HepG2 (cell line): Measurements from ENCODE around the gene INAFM1. TPM values are rescaled to one million over a fixed set of nuclear protein-coding genes. Genes with fewer than 3 reads are reported as not detected.
A peak's percentile ranks its signal among the peaks of the same experiment; 100 is the strongest.

Source experiments
- HIVEP1 ChIP-seq: sonication (generic); formaldehyde crosslinking; IDR thresholded peaks from 2 replicates; pipeline ENCODE4 v1.4.0; 2020; ENCODE audit warnings: mild to moderate bottlenecking, missing genetic modification reagents
- HOXA3 ChIP-seq: sonication (generic); formaldehyde crosslinking; IDR thresholded peaks from 2 replicates; pipeline ENCODE4 v1.5.0; 2020; ENCODE audit warnings: missing genetic modification reagents
- IRF2 ChIP-seq: IDR thresholded peaks from 2 replicates; pipeline ENCODE4 v1.6.1; 2018; ENCODE audit warnings: missing genetic modification reagents, missing compliant biosample characterization
- KLF12 ChIP-seq: sonication (generic); formaldehyde crosslinking; IDR thresholded peaks from 2 replicates; pipeline ENCODE4 v1.4.0; 2020; ENCODE audit warnings: missing genetic modification reagents, borderline replicate concordance
- MBNL3 ChIP-seq: fragments of 250-450 bp; sonication (Bioruptor Pico); conservative IDR thresholded peaks from 2 replicates; pipeline ENCODE4 v1.8.0; 2022; ENCODE audit warnings: mild to moderate bottlenecking, inconsistent platforms
- MEF2D ChIP-seq: sonication (generic); formaldehyde crosslinking; IDR thresholded peaks from 2 replicates; pipeline ENCODE4 v1.5.1; 2020; ENCODE audit warnings: mild to moderate bottlenecking, missing genetic modification reagents
- PLRG1 ChIP-seq: fragments of 450-650 bp; conservative IDR thresholded peaks from 2 replicates; pipeline ENCODE4 v1.6.1; 2016
- POLR2AphosphoS2 ChIP-seq: IDR thresholded peaks from 2 replicates; pipeline ENCODE4 v1.6.1; 2011; ENCODE audit warnings: low read depth, low read length, improper control_type of control experiment
- RAD21 ChIP-seq: fragments of 450-650 bp; formaldehyde crosslinking; IDR thresholded peaks from 2 replicates; pipeline ENCODE4 v1.5.0; 2020; ENCODE audit warnings: mild to moderate bottlenecking
- RBM39 ChIP-seq: fragments of 200-400 bp; formaldehyde crosslinking; IDR thresholded peaks from one replicate; pipeline ENCODE4 v1.6.1; 2018; ENCODE audit warnings: antibody characterized with exemption, mild to moderate bottlenecking, low read depth, low read length; ENCODE audit not compliant: poor library complexity, severe bottlenecking
- RCOR2 ChIP-seq: IDR thresholded peaks from 2 replicates; pipeline ENCODE4 v1.6.1; 2016; ENCODE audit warnings: missing biosample characterization, missing genetic modification reagents
- RFX5 ChIP-seq: IDR thresholded peaks from 2 replicates; pipeline ENCODE4 v1.6.1; 2011; ENCODE audit warnings: low read depth, low read length, improper control_type of control experiment
- SOX6 ChIP-seq, 2 experiments: fragments of 450-650 bp in 1 of 2; sonication (generic) in 1 of 2; formaldehyde crosslinking in 1 of 2; IDR thresholded peaks; 2 replicates each; pipeline versions ENCODE4 v1.4.0 to v1.6.1; 2017 to 2020; ENCODE audit warnings: antibody characterized with exemption in 1 of 2, mild to moderate bottlenecking in 1 of 2, missing genetic modification reagents in 1 of 2
- YY1 ChIP-seq: IDR thresholded peaks from 2 replicates; pipeline ENCODE4 v1.6.1; 2011; ENCODE audit warnings: low read length, low read depth, moderate library complexity, mild to moderate bottlenecking; ENCODE audit not compliant: insufficient read depth, insufficient replicate concordance
- ZFX ChIP-seq: sonication (generic); formaldehyde crosslinking; IDR thresholded peaks from 2 replicates; pipeline ENCODE4 v1.4.0; 2020; ENCODE audit warnings: mild to moderate bottlenecking, low read depth, missing genetic modification reagents, moderate library complexity
- ZNF367 ChIP-seq: sonication (generic); formaldehyde crosslinking; IDR thresholded peaks from 2 replicates; pipeline ENCODE4 v1.4.0; 2020; ENCODE audit warnings: missing genetic modification reagents, borderline replicate concordance
- ZNF709 ChIP-seq: sonication (generic); formaldehyde crosslinking; IDR thresholded peaks from 2 replicates; pipeline ENCODE4 v1.5.0; 2020; ENCODE audit warnings: mild to moderate bottlenecking, missing genetic modification reagents
- ZNF788 ChIP-seq: sonication (generic); formaldehyde crosslinking; IDR thresholded peaks from 2 replicates; pipeline ENCODE4 v1.5.0; 2020; ENCODE audit warnings: mild to moderate bottlenecking, missing genetic modification reagents, borderline replicate concordance
- ZSCAN21 ChIP-seq: sonication (generic); formaldehyde crosslinking; IDR thresholded peaks from 2 replicates; pipeline ENCODE4 v1.8.0; 2022; ENCODE audit warnings: mild to moderate bottlenecking, missing genetic modification reagents, moderate library complexity, borderline replicate concordance
- polyA plus RNA-seq, 8 experiments: library from polyadenylated mRNA; depleted of rRNA in 3 of 8; stranded (reverse) in 7 of 8; unstranded in 1 of 8; fragments of >200 nt; fragmentation: Illumina TruSeq in 4 of 8; extraction: Trizol in 4 of 8; gene quantifications; 2 replicates each; pipeline versions ENCODE4 v1.2.1 to v1.2.3, GENCODE V29; 2011 to 2016; ENCODE audit warnings: low read depth in 4 of 8, missing spikeins in 1 of 8, mixed read lengths in 1 of 8; ENCODE audit not compliant: insufficient read depth in 1 of 8
- total RNA-seq, 5 experiments: library from RNA; depleted of rRNA; stranded (reverse); fragments of >200 nt; fragmentation: Illumina TruSeq; extraction: Trizol; gene quantifications; 2 replicates each; pipeline ENCODE4 v1.2.3, GENCODE V29; 2016; ENCODE audit warnings: low read depth in 1 of 5
- TF ChIP-seq, protein P1 (sequence below): sonication (generic); formaldehyde crosslinking; IDR thresholded peaks from 2 replicates; pipeline ENCODE4 v1.5.1; 2020; ENCODE audit warnings: missing genetic modification reagents, mild to moderate bottlenecking, borderline replicate concordance
- TF ChIP-seq, protein P2 (sequence below): sonication (generic); formaldehyde crosslinking; IDR thresholded peaks from 2 replicates; pipeline ENCODE4 v1.4.0; 2020; ENCODE audit warnings: missing genetic modification reagents; ENCODE audit errors: not compliant biosample characterization
- TF ChIP-seq, protein P3 (sequence below): sonication (generic); formaldehyde crosslinking; IDR thresholded peaks from 2 replicates; pipeline ENCODE4 v1.4.0; 2020; ENCODE audit warnings: missing genetic modification reagents
- TF ChIP-seq, protein P4 (sequence below): IDR thresholded peaks from 2 replicates; pipeline ENCODE4 v1.6.1; 2016; ENCODE audit warnings: mild to moderate bottlenecking

INAFM1 gene
- total and polyA plus RNA-seq, 2 of the 13 experiments (the other 11 are each of a cell fraction or from before 2014, with no cell fraction given) = 0.88 to 1.9 TPM

DNA sequence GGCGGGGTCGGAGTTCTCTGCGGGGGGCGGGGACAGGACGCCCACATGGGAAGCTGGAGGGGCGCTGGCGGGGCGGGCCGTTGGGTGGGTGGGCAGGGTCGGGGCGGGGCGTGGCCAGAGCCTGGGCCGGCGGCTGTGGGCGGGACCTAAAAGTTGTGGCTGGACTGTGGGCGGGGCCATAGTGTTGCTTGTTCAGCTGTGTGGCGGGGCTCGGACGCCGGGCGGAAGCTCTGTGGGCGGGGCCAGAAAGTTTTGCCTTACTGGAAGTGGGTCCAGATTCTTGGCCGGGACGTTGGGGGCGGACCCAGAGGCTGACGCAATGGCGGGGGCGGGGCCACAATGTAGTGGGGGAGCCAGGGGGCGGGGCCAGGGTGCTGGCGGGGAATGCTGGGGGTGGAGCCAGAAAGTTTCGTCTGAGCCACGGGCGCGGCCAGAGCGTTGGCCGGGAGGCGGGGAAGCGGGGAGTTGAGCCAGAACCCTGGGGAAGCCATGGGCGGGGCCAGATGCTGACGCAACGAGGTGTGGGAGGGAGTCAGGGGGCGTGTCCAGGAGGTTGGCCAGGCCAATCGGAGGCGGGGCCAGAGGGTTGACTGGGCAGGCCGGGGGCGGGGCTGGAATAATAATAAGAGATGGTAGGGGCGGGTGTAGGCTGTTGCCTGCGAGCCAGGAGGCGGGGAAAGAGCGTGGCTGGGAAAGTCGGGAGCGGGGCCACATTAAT lies 17.8 kb upstream of the INAFM1 start (continued):
- TF ChIP-seq ZNF367 = no peak
- TF ChIP-seq, protein P1, sequence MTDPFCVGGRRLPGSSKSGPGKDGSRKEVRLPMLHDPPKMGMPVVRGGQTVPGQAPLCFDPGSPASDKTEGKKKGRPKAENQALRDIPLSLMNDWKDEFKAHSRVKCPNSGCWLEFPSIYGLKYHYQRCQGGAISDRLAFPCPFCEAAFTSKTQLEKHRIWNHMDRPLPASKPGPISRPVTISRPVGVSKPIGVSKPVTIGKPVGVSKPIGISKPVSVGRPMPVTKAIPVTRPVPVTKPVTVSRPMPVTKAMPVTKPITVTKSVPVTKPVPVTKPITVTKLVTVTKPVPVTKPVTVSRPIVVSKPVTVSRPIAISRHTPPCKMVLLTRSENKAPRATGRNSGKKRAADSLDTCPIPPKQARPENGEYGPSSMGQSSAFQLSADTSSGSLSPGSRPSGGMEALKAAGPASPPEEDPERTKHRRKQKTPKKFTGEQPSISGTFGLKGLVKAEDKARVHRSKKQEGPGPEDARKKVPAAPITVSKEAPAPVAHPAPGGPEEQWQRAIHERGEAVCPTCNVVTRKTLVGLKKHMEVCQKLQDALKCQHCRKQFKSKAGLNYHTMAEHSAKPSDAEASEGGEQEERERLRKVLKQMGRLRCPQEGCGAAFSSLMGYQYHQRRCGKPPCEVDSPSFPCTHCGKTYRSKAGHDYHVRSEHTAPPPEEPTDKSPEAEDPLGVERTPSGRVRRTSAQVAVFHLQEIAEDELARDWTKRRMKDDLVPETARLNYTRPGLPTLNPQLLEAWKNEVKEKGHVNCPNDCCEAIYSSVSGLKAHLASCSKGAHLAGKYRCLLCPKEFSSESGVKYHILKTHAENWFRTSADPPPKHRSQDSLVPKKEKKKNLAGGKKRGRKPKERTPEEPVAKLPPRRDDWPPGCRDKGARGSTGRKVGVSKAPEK (CRISPR knock-in tag) = no peak
- TF ChIP-seq POLR2AphosphoS2 = no peak
- no peak for TF ChIP-seq RBM39
- TF ChIP-seq ZFX (CRISPR knock-in tag) = no peak
- TF ChIP-seq HOXA3 (CRISPR knock-in tag) = peak; percentile 4; the same call in 1 of the 2 replicates
- TF ChIP-seq, protein P2, sequence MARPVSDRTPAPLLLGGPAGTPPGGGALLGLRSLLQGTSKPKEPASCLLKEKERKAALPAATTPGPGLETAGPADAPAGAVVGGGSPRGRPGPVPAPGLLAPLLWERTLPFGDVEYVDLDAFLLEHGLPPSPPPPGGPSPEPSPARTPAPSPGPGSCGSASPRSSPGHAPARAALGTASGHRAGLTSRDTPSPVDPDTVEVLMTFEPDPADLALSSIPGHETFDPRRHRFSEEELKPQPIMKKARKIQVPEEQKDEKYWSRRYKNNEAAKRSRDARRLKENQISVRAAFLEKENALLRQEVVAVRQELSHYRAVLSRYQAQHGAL (CRISPR knock-in tag) = no peak
- TF ChIP-seq RFX5 = 0 out of 2 replicates have a peak, but pooled peaks have one; percentile 11
- TF ChIP-seq KLF12 (CRISPR knock-in tag) = no peak
- TF ChIP-seq IRF2 (CRISPR knock-in tag) = no peak
- TF ChIP-seq, protein P3, sequence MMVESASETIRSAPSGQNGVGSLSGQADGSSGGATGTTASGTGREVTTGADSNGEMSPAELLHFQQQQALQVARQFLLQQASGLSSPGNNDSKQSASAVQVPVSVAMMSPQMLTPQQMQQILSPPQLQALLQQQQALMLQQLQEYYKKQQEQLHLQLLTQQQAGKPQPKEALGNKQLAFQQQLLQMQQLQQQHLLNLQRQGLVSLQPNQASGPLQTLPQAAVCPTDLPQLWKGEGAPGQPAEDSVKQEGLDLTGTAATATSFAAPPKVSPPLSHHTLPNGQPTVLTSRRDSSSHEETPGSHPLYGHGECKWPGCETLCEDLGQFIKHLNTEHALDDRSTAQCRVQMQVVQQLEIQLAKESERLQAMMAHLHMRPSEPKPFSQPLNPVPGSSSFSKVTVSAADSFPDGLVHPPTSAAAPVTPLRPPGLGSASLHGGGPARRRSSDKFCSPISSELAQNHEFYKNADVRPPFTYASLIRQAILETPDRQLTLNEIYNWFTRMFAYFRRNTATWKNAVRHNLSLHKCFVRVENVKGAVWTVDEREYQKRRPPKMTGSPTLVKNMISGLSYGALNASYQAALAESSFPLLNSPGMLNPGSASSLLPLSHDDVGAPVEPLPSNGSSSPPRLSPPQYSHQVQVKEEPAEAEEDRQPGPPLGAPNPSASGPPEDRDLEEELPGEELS = no peak
- TF ChIP-seq MBNL3 (CRISPR knock-in tag) = no peak
- TF ChIP-seq ZNF709 = no peak
- TF ChIP-seq HIVEP1 (CRISPR knock-in tag) = peak; percentile 75; the same call in 1 of the 2 replicates
- TF ChIP-seq ZSCAN21 (CRISPR knock-in tag) = no peak
- TF ChIP-seq YY1 = no peak
- TF ChIP-seq, protein P4, sequence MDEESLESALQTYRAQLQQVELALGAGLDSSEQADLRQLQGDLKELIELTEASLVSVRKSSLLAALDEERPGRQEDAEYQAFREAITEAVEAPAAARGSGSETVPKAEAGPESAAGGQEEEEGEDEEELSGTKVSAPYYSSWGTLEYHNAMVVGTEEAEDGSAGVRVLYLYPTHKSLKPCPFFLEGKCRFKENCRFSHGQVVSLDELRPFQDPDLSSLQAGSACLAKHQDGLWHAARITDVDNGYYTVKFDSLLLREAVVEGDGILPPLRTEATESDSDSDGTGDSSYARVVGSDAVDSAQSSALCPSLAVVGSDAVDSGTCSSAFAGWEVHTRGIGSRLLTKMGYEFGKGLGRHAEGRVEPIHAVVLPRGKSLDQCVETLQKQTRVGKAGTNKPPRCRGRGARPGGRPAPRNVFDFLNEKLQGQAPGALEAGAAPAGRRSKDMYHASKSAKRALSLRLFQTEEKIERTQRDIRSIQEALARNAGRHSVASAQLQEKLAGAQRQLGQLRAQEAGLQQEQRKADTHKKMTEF (CRISPR knock-in tag) = no peak
- no peak for TF ChIP-seq RAD21 (CRISPR knock-in tag)
- TF ChIP-seq ZNF788 = no peak
- no peak for TF ChIP-seq SOX6 (IDR thresholded peaks at IDR 0.05)
- TF ChIP-seq SOX6 (CRISPR knock-in tag; IDR thresholded peaks at IDR 0.05) = no peak
- no peak for TF ChIP-seq RCOR2 (CRISPR knock-in tag)
- TF ChIP-seq MEF2D (CRISPR knock-in tag) = no peak
- no peak for TF ChIP-seq PLRG1
